Measurements from ENCODE around the gene S100B.

S100B gene

GRCh38 chr21:46626975-46627501, 22.2 kb upstream of the S100B start:
- no peak for DNase-seq

DNA sequence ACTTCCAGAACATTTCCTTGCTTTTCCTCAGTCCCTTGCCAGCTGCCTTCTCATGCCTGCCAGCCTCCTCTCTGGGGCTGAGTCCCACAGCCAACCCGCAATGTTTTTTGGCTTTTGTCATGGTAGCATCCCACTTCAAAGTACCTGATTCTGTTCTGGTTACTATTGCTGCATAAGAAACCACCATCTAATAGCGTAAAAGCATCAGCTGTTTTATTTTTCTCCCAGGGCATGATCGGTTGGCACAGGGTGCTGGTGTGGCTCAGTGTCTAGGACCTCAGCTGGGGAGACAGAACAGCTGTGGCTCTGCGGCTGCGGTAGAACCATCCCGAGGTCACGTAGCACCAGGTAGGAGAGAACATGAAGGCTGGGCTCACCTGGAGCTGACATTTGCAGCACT, 21.7 kb upstream of the S100B start:
- no peak for DNase-seq

GRCh38 chr21:46625759-46626158, 20.9 kb upstream of the S100B start:
- no peak for DNase-seq

GRCh38 chr21:46624050-46624449, 19.2 kb upstream of the S100B start:
- no peak for DNase-seq

GRCh38 chr21:46622226-46622625, 17.3 kb upstream of the S100B start:
- no peak for DNase-seq

- DNase-seq, result no peak
These were observed 16.7 kb upstream of the S100B start for GRCh38 chr21:46621457-46622182.

DNA sequence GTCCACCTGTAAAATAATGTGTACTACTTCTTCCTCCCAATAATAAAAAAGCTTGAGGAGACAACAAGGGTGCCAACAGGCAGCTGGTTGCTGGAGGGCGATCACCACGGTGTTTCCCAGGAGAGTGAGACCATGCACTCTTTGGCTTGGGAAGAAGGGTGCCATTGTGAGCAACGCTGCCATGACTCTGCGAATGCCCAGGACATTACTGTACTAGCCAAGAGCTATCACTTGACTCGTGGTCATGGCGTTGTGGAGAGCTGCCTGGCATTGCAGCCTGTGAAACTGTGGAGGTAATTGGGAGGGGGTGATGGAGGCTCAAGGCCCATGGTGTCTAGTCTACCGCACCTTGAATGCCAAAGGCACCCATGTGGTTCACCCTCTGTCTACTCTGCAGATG, 16.0 kb upstream of the S100B start:
- DNase-seq, result no peak

DNA sequence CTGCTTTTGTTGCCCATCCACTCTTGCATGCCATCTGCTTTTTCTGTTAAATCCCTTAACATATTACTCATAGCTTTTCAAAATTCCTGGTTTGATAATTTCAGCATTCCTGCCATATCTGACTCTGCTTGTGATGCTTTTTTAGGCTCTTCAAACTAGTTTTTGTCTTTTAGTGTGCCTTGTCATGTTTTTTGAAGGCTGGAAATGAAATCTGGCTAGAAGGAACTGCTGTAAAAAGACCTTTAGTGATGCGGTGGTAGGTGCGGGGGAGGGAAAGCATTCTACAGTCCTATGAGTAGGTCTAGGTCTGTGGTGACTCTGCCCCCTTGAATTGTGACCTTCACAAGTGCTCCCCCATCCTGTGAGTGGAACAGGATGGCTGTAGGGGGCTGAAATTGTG, 15.0 kb upstream of the S100B start:
- no peak for DNase-seq

GRCh38 chr21:46618738-46619379, 14.0 kb upstream of the S100B start:
- no peak for DNase-seq

DNA sequence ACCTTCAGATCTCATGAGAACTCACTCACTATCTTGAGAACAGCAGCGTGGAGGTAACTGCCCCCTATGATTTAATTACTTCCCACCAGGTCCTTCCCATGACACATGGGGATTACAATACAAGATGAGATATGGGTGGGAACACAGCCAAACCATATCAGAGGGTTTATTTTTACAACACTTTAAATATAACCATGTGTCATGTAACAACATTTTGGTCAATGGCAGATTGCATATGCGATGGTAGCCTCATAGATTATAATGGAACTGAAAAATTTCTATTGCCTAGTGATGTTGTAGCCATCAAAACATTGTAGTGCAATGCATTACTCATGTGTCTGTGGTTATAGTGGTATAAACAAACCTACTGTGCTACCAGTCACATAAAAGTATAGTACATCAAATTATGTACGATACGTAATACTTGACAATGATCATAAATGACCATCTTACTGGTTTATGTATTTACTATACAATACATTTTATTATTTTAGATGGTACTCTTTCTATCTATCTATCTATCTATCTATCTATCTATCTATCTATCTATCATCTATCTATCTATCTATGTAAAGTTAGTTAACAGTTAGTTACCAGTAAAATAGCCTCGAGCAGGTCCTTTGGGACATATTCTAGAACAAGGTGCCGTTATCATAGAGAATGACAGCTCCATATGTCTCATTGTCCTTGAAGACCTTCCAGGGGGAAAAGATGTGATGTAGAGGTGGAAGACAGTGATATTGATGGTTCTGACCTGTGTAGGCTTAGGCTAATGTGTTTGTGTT, 12.6 kb upstream of the S100B start:
- no peak for DNase-seq

DNA sequence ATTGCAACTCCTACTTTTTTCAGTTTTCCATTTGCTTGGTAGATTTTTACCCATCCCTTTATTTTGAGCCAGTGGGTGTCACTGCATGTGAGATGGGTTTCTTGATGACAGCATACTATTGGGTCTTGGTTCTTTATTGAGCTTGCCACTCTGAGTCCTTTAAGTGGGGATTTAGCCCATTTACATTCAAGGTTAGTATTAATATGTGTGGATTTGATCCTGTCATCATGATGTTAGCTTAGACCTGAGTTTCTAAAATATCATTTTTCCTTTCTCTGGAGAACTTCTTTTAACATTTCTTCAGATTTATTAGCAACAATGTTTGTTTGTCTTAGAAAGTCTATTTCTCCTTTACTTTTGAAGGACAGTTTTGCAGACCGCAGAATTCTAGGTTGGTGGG, 11.8 kb upstream of the S100B start:
- DNase-seq, result no peak

- no peak for DNase-seq
These were observed 11.2 kb upstream of the S100B start for GRCh38 chr21:46616050-46616449.

DNA sequence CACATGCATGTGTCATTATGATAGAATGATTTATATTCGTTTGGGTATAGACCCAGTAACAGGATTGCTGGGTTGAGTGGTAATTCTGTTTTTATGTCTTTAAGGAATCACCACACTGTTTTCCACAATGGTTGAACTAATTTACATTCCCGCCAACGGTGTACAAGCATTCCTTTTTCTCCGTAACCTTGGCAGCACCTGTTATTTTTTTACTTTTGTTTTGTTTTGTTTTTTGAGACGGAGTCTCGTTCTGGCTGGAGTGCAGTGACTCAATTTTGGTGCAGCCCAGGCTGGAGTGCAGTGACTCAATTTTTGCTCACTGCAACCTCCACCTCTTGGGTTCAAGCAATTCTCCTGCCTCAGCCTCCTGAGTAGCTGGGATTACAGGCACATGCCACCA, 8.5 kb upstream of the S100B start:
- no peak for DNase-seq

DNA sequence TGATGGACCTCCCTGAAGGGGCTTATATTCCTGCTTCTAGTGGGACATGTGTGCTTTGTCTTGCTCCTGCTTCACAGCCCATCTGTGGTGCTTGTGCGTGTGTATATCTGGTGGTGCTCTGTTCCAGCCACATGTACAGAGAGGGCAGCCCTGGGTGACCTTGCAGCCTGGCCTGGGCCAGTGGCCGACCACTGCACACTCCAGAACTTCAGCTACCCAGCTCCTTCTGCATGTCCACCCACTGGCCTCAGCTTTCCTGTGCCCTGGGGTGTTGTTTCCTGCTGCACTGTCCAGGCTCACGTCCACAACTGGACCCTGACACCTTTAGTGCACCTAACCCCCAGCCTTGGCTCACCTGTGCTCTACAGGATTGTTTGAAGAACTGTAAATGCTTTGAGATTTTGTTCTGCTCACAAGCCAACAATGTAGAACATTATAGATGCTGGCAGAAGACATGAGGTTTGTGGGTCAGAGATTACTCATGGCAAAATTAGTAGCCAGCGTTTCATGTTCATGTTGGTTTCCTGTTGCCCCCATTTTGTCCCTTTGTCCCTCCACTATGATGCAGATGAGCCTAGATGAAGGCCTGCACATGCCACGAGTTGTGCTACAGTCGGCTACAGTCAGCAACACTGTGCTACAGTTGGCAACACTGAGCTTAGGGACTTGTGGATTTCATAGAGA, 5.3 kb upstream of the S100B start:
- no peak for DNase-seq

- no peak for DNase-seq
These were observed 3.8 kb upstream of the S100B start for GRCh38 chr21:46608672-46609111.

GRCh38 chr21:46607636-46608035, 2.8 kb upstream of the S100B start:
- no peak for DNase-seq

DNA sequence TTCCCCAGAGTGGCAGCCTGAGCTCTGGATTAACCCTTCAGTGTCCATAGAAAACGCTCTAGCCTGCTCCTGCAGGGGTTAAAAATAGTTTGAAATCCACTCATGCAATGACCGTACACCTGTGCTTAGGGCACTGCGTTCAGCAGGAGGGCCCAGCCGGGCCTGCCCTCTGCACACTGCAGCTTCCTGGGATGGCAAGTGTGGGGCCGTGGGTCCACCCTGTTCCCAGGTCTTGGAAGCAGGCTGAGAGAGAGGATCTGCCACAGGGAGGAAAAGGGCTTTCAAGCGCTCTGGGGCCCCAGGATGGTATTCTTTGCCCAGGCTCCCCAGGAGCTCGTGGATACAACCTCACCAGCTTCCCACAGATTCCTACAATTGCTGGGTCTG, 1.5 kb upstream of the S100B start:
- DNase-seq, result no peak

DNA sequence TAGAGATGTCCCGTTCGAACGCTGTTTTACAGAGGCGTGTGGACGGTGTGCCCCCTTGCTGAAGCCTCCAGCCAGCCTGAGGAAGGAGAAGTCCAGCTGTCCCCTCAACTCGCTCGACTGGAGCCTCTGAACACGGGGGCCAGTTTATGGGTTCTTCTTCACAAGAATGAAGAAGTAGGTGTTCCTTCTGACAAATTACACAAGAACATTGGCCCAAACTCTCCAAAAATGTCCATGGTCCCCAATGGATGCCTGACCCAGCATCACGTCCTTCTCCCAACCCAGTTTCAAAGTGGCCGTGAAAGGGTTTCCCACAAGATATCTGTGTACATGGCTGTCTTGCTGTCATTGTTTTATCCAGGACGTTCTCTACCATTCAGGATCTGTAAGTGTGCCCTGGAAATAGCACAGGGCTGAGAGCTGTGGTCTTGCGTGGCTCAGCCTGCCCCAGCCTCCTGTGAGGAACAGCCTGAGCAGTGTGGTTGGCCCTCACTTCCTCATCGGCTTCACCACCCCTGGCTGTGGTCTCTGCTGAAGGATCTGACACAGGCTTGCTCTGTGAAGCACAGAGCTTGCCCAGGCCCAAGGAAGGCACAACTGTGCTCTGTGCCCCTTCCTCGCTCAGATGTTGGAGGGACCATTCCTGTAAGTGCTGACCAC, 1.0 kb upstream of the S100B start:
- DNase-seq, result peak; percentile 53

GRCh38 chr21:46604329-46604974, 430 bp downstream of the S100B start:
- DNase-seq, result no peak

GRCh38 chr21:46603228-46603627, 1.7 kb downstream of the S100B start:
- DNase-seq, result no peak

GRCh38 chr21:46600978-46601377, 3.9 kb downstream of the S100B start:
- no peak for DNase-seq

DNA sequence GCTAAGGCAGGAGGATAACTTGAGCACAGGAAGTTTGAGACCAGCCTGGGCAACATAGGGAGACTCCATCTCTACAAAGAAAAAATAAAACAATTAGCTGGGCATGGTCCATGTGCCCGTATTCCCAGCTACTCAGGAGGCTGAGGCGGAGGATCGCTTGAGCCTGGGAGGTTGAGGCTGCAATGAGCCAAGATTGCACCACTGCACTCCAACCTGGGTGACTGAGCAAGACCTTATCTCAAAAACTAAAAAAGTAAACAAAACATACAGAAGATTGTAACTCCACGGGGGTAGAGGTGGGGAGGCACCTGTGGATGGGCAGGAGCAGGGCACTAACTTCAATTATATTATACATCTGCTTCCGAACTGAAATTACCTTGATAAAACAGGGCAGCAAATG, 4.6 kb downstream of the S100B start:
- no peak for DNase-seq

Data from stimulated activated CD8-positive, alpha-beta memory T cell treated with anti-CD3 and anti-CD28 coated beads, Interleukin-4, amount 100 ng/mL, for 48 hours (primary cell).